Measurements from ENCODE around the gene TTYH2. TPM values are rescaled to one million over a fixed set of nuclear protein-coding genes. Genes with fewer than 3 reads are reported as not detected.

The TTYH2 gene
- total and polyA plus RNA-seq, 10 of the 15 experiments (the other 5 are each of a cell fraction or from before 2014, with no cell fraction given) = 0.26 to 25.2 (median 6.6) TPM

GRCh38 chr17:74241847-74242246 is 28.5 kb downstream of the TTYH2 start:
- FAIRE-seq (no peak), ATAC-seq (no peak), DNase-seq (ENCODE audit: low read depth, low spot score) (no peak)
- CTCF ChIA-PET = no interaction called here
- Histone ChIP-seq H3K27ac (ENCODE audit: control insufficient read depth, insufficient read depth) (no peak overlapping the region), H4K20me1 (ENCODE audit: control insufficient read depth, insufficient read depth) (no peaks in the 10 kb centered on the region), H3K9ac (ENCODE audit: control insufficient read depth, insufficient read depth, low read length) (no peak overlapping the region), H3K4me1 (ENCODE audit: control insufficient read depth, insufficient read depth, low read length) (no peaks in the 10 kb centered on the region), H2AFZ (ENCODE audit: control insufficient read depth, low read depth, low read length) (no peak overlapping the region), H3K9me3 (replicated peaks; ENCODE audit: control insufficient read depth, insufficient read depth, low read length) (no peaks in the 10 kb centered on the region; the same call in 2 of the 3 replicates), H3K79me2 (ENCODE audit: control insufficient read depth, insufficient read depth, low read length) (no peaks in the 10 kb centered on the region), H3K4me2 (ENCODE audit: control insufficient read depth, insufficient read depth) (no peak overlapping the region), H3K4me3 (no peak overlapping the region), H3K36me3 (ENCODE audit: control insufficient read depth in 2 of 2, insufficient read depth in 2 of 2, low read length in 1 of 2) (peaks cover 0 to 2% of the 10 kb centered on the region in 2 experiments; a peak in 2 of 4 replicates), H3K27me3 (replicated peaks in 1 of 2; ENCODE audit: control insufficient read depth in 2 of 2, insufficient read depth in 2 of 2, low read length in 1 of 2) (no peaks in the 10 kb centered on the region)
- 46% methylated on average over 2 of the region's 2 CpGs for WGBS (ENCODE audit: insufficient coverage, insufficient replicate concordance, low lambda C conversion rate, missing lambda C conversion rate)
- intact Hi-C loops (cut with micrococcal nuclease; ENCODE audit: unreplicated experiment) = no loop called here
- RAD21 ChIA-PET (ENCODE audit: unreplicated experiment) = no interaction called here
- in situ Hi-C loops (cut with MboI) = no loop called here
- no peak for TF ChIP-seq POLR2AphosphoS5 (IDR thresholded peaks at IDR 0.05; ENCODE audit: low read length)
- TF ChIP-seq, protein P1, sequence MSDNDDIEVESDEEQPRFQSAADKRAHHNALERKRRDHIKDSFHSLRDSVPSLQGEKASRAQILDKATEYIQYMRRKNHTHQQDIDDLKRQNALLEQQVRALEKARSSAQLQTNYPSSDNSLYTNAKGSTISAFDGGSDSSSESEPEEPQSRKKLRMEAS (IDR thresholded peaks at IDR 0.05; ENCODE audit: low read depth, low read length) = no peak
- no peak for TF ChIP-seq MYB (IDR thresholded peaks at IDR 0.05; ENCODE audit: borderline replicate concordance, low read depth, low read length)
- no peak for TF ChIP-seq HDAC6 (IDR thresholded peaks at IDR 0.05; ENCODE audit: unreplicated experiment)
- TF ChIP-seq, protein P2, sequence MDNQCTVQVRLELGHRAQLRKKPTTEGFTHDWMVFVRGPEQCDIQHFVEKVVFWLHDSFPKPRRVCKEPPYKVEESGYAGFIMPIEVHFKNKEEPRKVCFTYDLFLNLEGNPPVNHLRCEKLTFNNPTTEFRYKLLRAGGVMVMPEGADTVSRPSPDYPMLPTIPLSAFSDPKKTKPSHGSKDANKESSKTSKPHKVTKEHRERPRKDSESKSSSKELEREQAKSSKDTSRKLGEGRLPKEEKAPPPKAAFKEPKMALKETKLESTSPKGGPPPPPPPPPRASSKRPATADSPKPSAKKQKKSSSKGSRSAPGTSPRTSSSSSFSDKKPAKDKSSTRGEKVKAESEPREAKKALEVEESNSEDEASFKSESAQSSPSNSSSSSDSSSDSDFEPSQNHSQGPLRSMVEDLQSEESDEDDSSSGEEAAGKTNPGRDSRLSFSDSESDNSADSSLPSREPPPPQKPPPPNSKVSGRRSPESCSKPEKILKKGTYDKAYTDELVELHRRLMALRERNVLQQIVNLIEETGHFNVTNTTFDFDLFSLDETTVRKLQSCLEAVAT (IDR thresholded peaks at IDR 0.05) = no peak
- no peak for TF ChIP-seq NFYA (IDR thresholded peaks at IDR 0.05; ENCODE audit: borderline replicate concordance, low read depth, low read length)
- TF ChIP-seq TCF7 (IDR thresholded peaks at IDR 0.05; ENCODE audit: borderline replicate concordance) = no peak
- TF ChIP-seq ZNF384 (IDR thresholded peaks at IDR 0.05; ENCODE audit: borderline replicate concordance, low read depth, low read length) = no peak
- TF ChIP-seq MEF2A (IDR thresholded peaks at IDR 0.05; ENCODE audit: insufficient read depth, low read depth, low read length) = no peak
- no peak for TF ChIP-seq KAT2A (conservative IDR thresholded peaks at IDR 0.05; ENCODE audit: control insufficient read depth, low read depth, low read length)
- no peak for TF ChIP-seq TARDBP (IDR thresholded peaks at IDR 0.05; ENCODE audit: borderline replicate concordance)
- no peak for TF ChIP-seq NR2C1 (IDR thresholded peaks at IDR 0.05)
- TF ChIP-seq YY1 (IDR thresholded peaks at IDR 0.05; ENCODE audit: low read depth, low read length) = no peak
- no peak for TF ChIP-seq NFIC (IDR thresholded peaks at IDR 0.05; ENCODE audit: low read depth, low read length)
- no peak for TF ChIP-seq HDAC2 (IDR thresholded peaks at IDR 0.05)
- BruUV-seq (replicated peaks) = no TSS peak
- POLR2A ChIA-PET = interaction anchor here (0.6 kb wide), 1 partner anchor 53 kb away, joined by 3 read pairs; no protein-coding TSS in a partner anchor
- SMC1A ChIA-PET (ENCODE audit: uncharacterized antibody, unreplicated experiment) = interaction anchor here (1.4 kb wide), 1 partner anchor 19 kb away, joined by 5 read pairs; no protein-coding TSS in a partner anchor

Measured in GM12878 (cell line).